Measurements from ENCODE around the gene TTC21A. TPM values are rescaled to one million over a fixed set of nuclear protein-coding genes. Genes with fewer than 3 reads are reported as not detected.
A peak's percentile ranks its signal among the peaks of the same experiment; 100 is the strongest.

The TTC21A gene
- total and polyA plus RNA-seq, 10 of the 15 experiments (the other 5 are each of a cell fraction or from before 2014, with no cell fraction given): 0.62 to 3.2 (median 1.2) TPM

- TF ChIP-seq RELB (IDR thresholded peaks at IDR 0.05; ENCODE audit: low read depth) (no peak), ASH2L (IDR thresholded peaks at IDR 0.05; ENCODE audit: borderline replicate concordance, low read depth) (no peak), SP1 (IDR thresholded peaks at IDR 0.05; ENCODE audit: low read depth, low read length) (no peak), NFYA (IDR thresholded peaks at IDR 0.05; ENCODE audit: borderline replicate concordance, low read depth, low read length) (no peak), NBN (IDR thresholded peaks at IDR 0.05) (peak; percentile 10; the same call in 1 of the 2 replicates), POLR2AphosphoS5 (IDR thresholded peaks at IDR 0.05; ENCODE audit: low read length) (peak; percentile 12), JUNB (IDR thresholded peaks at IDR 0.05) (0 out of 2 replicates have a peak, but pooled peaks have one; percentile 10), ZBED1 (IDR thresholded peaks at IDR 0.05; ENCODE audit: borderline replicate concordance) (peak; percentile 49; the same call in 1 of the 2 replicates)
These were observed 41.1 kb downstream of the TTC21A start (continued) for GRCh38 chr3:39148435-39149058.

- no peak for DNase-seq (ENCODE audit: low read depth, low spot score)
- peaks cover 3 to 7% of the 10 kb centered on the region in 2 experiments; a peak in 3 of 4 replicates for H3K36me3 ChIP-seq (ENCODE audit: control insufficient read depth in 2 of 2, insufficient read depth in 2 of 2, low read length in 1 of 2)
- H3K4me3 ChIP-seq: peak overlapping the region; percentile 85; the same call in 1 of the 2 replicates
- WGBS (ENCODE audit: insufficient coverage, insufficient replicate concordance, low lambda C conversion rate, missing lambda C conversion rate): 13% methylated on average over 4 of the region's 4 CpGs
- ChIA-PET SMC1A (ENCODE audit: uncharacterized antibody, unreplicated experiment) (interaction anchor here (1.2 to 4.9 kb wide), 13 partner anchors 16 to 143 kb away, joined by 3 to 20 read pairs (median 7); partner anchors contain the start of genes GORASP1 and TTC21A), CTCF (interaction anchor here (0.7 to 4.4 kb wide), 5 partner anchors 22 to 48 kb away, joined by 3 to 27 read pairs (median 10); no protein-coding TSS in a partner anchor), POLR2A (interaction anchor here (0.6 to 2.5 kb wide), 6 partner anchors 15 to 258 kb away, joined by 3 to 11 read pairs (median 4); no protein-coding TSS in a partner anchor), RAD21 (ENCODE audit: unreplicated experiment) (interaction anchor here (0.6 to 2.0 kb wide), 12 partner anchors 9 to 146 kb away, joined by 3 to 6 read pairs (median 4); partner anchors contain the start of genes GORASP1 and TTC21A)
- H3K27me3 ChIP-seq (replicated peaks in 1 of 2; ENCODE audit: control insufficient read depth in 2 of 2, insufficient read depth in 2 of 2, low read length in 1 of 2): no peaks in the 10 kb centered on the region
- in situ Hi-C loops (cut with MboI) (no loop called here), intact Hi-C loops (cut with micrococcal nuclease; ENCODE audit: unreplicated experiment) (no loop called here)
- no peak for FAIRE-seq
- H4K20me1 ChIP-seq (ENCODE audit: control insufficient read depth, insufficient read depth): no peaks in the 10 kb centered on the region; the same call in 1 of the 2 replicates
- H2AFZ ChIP-seq (ENCODE audit: control insufficient read depth, low read depth, low read length): no peak overlapping the region
- H3K9ac ChIP-seq (ENCODE audit: control insufficient read depth, insufficient read depth, low read length): peak overlapping the region; percentile 85
- peak overlapping the region; percentile 97 for H3K4me2 ChIP-seq (ENCODE audit: control insufficient read depth, insufficient read depth)
- ATAC-seq: peak; percentile 1; the same call in 1 of the 3 replicates
- H3K27ac ChIP-seq (ENCODE audit: control insufficient read depth, insufficient read depth): peak overlapping the region; percentile 99
- H3K79me2 ChIP-seq (ENCODE audit: control insufficient read depth, insufficient read depth, low read length): peaks cover 83% of the 10 kb centered on the region
- no peaks in the 10 kb centered on the region for H3K9me3 ChIP-seq (replicated peaks; ENCODE audit: control insufficient read depth, insufficient read depth, low read length)
- BruUV-seq (replicated peaks): no TSS peak
- H3K4me1 ChIP-seq (ENCODE audit: control insufficient read depth, insufficient read depth, low read length): peaks cover 45% of the 10 kb centered on the region
- TF ChIP-seq SMC3 (IDR thresholded peaks at IDR 0.05; ENCODE audit: borderline replicate concordance, low read length): peak; percentile 4; the same call in 1 of the 2 replicates
- peak; percentile 18 for TF ChIP-seq SMAD1 (IDR thresholded peaks at IDR 0.05; ENCODE audit: low read depth, partially characterized antibody)
- TF ChIP-seq TAF1 (IDR thresholded peaks at IDR 0.05; ENCODE audit: borderline replicate concordance, low read depth, low read length): 0 out of 2 replicates have a peak, but pooled peaks have one; percentile 18
- TF ChIP-seq EP300 (IDR thresholded peaks at IDR 0.05; ENCODE audit: borderline replicate concordance in 1 of 2, control insufficient read depth in 1 of 2, low read depth in 2 of 2, low read length in 2 of 2): peak in 1 of 2 experiments; percentile 42; a peak in 1 of 4 replicates
- TF ChIP-seq YBX1 (IDR thresholded peaks at IDR 0.05): no peak
- peak; percentile 73; the same call in 2 of the 3 replicates for TF ChIP-seq POU2F2 (IDR thresholded peaks at IDR 0.05; ENCODE audit: borderline replicate concordance, low read depth, low read length)
- TF ChIP-seq PAX8 (IDR thresholded peaks at IDR 0.05): no peak
- no peak for TF ChIP-seq ZNF592 (IDR thresholded peaks at IDR 0.05)
These were observed 41.6 kb downstream of the TTC21A start for GRCh38 chr3:39149059-39149455.
